ENCODE results near the gene MED12L. TPM values are rescaled to one million over a fixed set of nuclear protein-coding genes. Genes with fewer than 3 reads are reported as not detected.

MED12L gene
- total RNA-seq, 1 experiment from 2014 or later, result 6.4 TPM

DNA sequence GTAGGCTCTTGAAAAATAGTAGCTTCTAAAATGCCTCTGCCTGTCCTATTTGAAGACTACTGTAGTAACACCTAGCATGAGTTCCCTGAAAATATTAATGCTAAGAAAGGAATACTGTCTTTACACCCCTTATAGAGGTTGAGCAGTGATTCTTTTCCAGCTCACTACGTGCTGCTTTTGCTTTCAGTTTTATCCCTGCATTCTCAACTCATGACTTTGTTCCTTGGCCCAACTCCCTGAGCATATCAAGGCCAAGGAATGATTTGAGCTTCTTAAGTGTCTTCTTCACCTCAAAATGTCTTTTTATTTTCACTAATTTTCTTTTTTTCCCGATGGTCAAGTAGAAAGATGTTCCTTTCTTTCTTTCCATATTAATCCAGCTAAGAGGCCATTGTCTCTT, 260.4 kb downstream of the MED12L start:
- Histone ChIP-seq H3K4me2 (ENCODE audit: low read length) (no peak overlapping the region), H3K27ac (ENCODE audit: low read depth, low read length) (no peak overlapping the region), H3K9me2 (ENCODE audit: insufficient read depth) (no peaks in the 10 kb centered on the region), H2AFZ (ENCODE audit: low read depth, low read length, poor library complexity, severe bottlenecking) (no peak overlapping the region), H3K27me3 (ENCODE audit: insufficient read depth, low read length) (no peaks in the 10 kb centered on the region), H3K79me2 (ENCODE audit: insufficient read depth, low read length) (no peaks in the 10 kb centered on the region), H3K4me1 (ENCODE audit: control insufficient read depth in 1 of 2, insufficient read depth in 2 of 2, low read length in 2 of 2) (no peaks in the 10 kb centered on the region), H3K9me3 (ENCODE audit: control insufficient read depth in 1 of 2, insufficient read depth in 1 of 2, low read depth in 1 of 2, low read length in 2 of 2) (no peaks in the 10 kb centered on the region), H3K4me3 (replicated peaks in 1 of 2; ENCODE audit: low read depth in 1 of 2, low read length in 2 of 2) (no peak overlapping the region), H3K36me3 (ENCODE audit: control insufficient read depth in 1 of 2, insufficient read depth in 2 of 2, low read length in 2 of 2) (no peaks in the 10 kb centered on the region), H3K9ac (ENCODE audit: low read length) (no peak overlapping the region), H4K20me1 (ENCODE audit: insufficient read depth) (no peaks in the 10 kb centered on the region)
- ATAC-seq, result no peak
- no TSS peak for BruUV-seq (replicated peaks)
- ChIA-PET RAD21 (ENCODE audit: low non-redundant PET in 1 of 2, low total read pairs in 2 of 2, uncharacterized antibody in 2 of 2, unreplicated experiment in 2 of 2) (no interaction called here), POLR2A (no interaction called here), CTCF (interaction anchor here (1.4 kb wide), 1 partner anchor 18 kb away, joined by 3 read pairs; no protein-coding TSS in a partner anchor)
- no peak for TF ChIP-seq EGR1 (IDR thresholded peaks at IDR 0.05; ENCODE audit: low read depth)
- TF ChIP-seq, protein P1, sequence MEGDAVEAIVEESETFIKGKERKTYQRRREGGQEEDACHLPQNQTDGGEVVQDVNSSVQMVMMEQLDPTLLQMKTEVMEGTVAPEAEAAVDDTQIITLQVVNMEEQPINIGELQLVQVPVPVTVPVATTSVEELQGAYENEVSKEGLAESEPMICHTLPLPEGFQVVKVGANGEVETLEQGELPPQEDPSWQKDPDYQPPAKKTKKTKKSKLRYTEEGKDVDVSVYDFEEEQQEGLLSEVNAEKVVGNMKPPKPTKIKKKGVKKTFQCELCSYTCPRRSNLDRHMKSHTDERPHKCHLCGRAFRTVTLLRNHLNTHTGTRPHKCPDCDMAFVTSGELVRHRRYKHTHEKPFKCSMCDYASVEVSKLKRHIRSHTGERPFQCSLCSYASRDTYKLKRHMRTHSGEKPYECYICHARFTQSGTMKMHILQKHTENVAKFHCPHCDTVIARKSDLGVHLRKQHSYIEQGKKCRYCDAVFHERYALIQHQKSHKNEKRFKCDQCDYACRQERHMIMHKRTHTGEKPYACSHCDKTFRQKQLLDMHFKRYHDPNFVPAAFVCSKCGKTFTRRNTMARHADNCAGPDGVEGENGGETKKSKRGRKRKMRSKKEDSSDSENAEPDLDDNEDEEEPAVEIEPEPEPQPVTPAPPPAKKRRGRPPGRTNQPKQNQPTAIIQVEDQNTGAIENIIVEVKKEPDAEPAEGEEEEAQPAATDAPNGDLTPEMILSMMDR (IDR thresholded peaks at IDR 0.05 in 2 of 3, conservative IDR thresholded peaks at IDR 0.05 in 1 of 3; ENCODE audit: borderline replicate concordance in 1 of 3, insufficient read depth in 1 of 3, low read depth in 2 of 3, low read length in 2 of 3), result no peak
- no peak for TF ChIP-seq EZH2phosphoT487 (IDR thresholded peaks at IDR 0.05; ENCODE audit: borderline replicate concordance)
- no peak for TF ChIP-seq ZFX (IDR thresholded peaks at IDR 0.05)
- TF ChIP-seq SP1 (IDR thresholded peaks at IDR 0.05; ENCODE audit: low read depth), result no peak
- no peak for TF ChIP-seq TCF7L2 (IDR thresholded peaks at IDR 0.05; ENCODE audit: borderline replicate concordance, extremely low read depth, insufficient read depth, insufficient read length)
- TF ChIP-seq JUND (IDR thresholded peaks at IDR 0.05), result no peak
- intact Hi-C loops (cut with micrococcal nuclease), result no loop called here
- DNase-seq (ENCODE audit: low read depth, low spot score), result no peak

DNA sequence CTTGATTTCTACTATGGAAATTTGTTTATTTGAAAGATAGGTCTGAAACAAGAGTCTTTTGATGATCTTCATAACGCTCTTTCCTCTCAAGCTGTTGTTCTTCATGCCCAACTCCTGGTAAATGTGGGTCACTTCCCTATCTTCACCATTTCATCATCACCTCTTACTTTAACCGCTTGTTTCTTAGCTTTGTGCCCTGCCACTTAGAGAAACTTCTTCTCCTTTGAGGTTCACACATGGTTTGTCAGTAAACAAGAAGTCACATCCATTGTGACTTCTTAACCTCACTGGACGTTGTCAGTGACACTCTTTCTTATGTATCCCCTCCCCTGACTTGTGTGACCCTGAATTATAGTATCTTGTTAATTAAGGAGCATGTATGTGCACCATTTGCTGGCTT, 260.8 kb downstream of the MED12L start:
- no TSS peak for BruUV-seq (replicated peaks)
- DNase-seq (ENCODE audit: low read depth, low spot score) (no peak), ATAC-seq (no peak)
- Histone ChIP-seq H3K4me1 (ENCODE audit: control insufficient read depth in 1 of 2, insufficient read depth in 2 of 2, low read length in 2 of 2) (no peaks in the 10 kb centered on the region), H3K4me3 (replicated peaks in 1 of 2; ENCODE audit: low read depth in 1 of 2, low read length in 2 of 2) (no peak overlapping the region), H3K79me2 (ENCODE audit: insufficient read depth, low read length) (no peaks in the 10 kb centered on the region), H3K27ac (ENCODE audit: low read depth, low read length) (no peak overlapping the region), H3K9ac (ENCODE audit: low read length) (no peak overlapping the region), H3K36me3 (ENCODE audit: control insufficient read depth in 1 of 2, insufficient read depth in 2 of 2, low read length in 2 of 2) (no peaks in the 10 kb centered on the region), H3K27me3 (ENCODE audit: insufficient read depth, low read length) (no peaks in the 10 kb centered on the region), H4K20me1 (ENCODE audit: insufficient read depth) (no peaks in the 10 kb centered on the region), H3K9me3 (ENCODE audit: control insufficient read depth in 1 of 2, insufficient read depth in 1 of 2, low read depth in 1 of 2, low read length in 2 of 2) (no peaks in the 10 kb centered on the region), H3K9me2 (ENCODE audit: insufficient read depth) (no peaks in the 10 kb centered on the region), H2AFZ (ENCODE audit: low read depth, low read length, poor library complexity, severe bottlenecking) (no peak overlapping the region), H3K4me2 (ENCODE audit: low read length) (no peak overlapping the region)
- ChIA-PET CTCF (interaction anchor here (1.4 kb wide), 1 partner anchor 19 kb away, joined by 3 read pairs; no protein-coding TSS in a partner anchor), POLR2A (no interaction called here), RAD21 (ENCODE audit: low non-redundant PET in 1 of 2, low total read pairs in 2 of 2, uncharacterized antibody in 2 of 2, unreplicated experiment in 2 of 2) (no interaction called here)
- intact Hi-C loops (cut with micrococcal nuclease), result no loop called here
- no peak for TF ChIP-seq EZH2phosphoT487 (IDR thresholded peaks at IDR 0.05; ENCODE audit: borderline replicate concordance)
- TF ChIP-seq, protein P1 (IDR thresholded peaks at IDR 0.05 in 2 of 3, conservative IDR thresholded peaks at IDR 0.05 in 1 of 3; ENCODE audit: borderline replicate concordance in 1 of 3, insufficient read depth in 1 of 3, low read depth in 2 of 3, low read length in 2 of 3), result no peak
- TF ChIP-seq, protein P2, sequence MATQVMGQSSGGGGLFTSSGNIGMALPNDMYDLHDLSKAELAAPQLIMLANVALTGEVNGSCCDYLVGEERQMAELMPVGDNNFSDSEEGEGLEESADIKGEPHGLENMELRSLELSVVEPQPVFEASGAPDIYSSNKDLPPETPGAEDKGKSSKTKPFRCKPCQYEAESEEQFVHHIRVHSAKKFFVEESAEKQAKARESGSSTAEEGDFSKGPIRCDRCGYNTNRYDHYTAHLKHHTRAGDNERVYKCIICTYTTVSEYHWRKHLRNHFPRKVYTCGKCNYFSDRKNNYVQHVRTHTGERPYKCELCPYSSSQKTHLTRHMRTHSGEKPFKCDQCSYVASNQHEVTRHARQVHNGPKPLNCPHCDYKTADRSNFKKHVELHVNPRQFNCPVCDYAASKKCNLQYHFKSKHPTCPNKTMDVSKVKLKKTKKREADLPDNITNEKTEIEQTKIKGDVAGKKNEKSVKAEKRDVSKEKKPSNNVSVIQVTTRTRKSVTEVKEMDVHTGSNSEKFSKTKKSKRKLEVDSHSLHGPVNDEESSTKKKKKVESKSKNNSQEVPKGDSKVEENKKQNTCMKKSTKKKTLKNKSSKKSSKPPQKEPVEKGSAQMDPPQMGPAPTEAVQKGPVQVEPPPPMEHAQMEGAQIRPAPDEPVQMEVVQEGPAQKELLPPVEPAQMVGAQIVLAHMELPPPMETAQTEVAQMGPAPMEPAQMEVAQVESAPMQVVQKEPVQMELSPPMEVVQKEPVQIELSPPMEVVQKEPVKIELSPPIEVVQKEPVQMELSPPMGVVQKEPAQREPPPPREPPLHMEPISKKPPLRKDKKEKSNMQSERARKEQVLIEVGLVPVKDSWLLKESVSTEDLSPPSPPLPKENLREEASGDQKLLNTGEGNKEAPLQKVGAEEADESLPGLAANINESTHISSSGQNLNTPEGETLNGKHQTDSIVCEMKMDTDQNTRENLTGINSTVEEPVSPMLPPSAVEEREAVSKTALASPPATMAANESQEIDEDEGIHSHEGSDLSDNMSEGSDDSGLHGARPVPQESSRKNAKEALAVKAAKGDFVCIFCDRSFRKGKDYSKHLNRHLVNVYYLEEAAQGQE (IDR thresholded peaks at IDR 0.05; ENCODE audit: low read depth), result no peak
- TF ChIP-seq SP1 (IDR thresholded peaks at IDR 0.05; ENCODE audit: low read depth), result no peak
- TF ChIP-seq JUND (IDR thresholded peaks at IDR 0.05), result no peak
- TF ChIP-seq SRF (IDR thresholded peaks at IDR 0.05; ENCODE audit: low read depth), result no peak
- TF ChIP-seq FOSL1 (IDR thresholded peaks at IDR 0.05; ENCODE audit: low read depth), result no peak
- TF ChIP-seq, protein P3, sequence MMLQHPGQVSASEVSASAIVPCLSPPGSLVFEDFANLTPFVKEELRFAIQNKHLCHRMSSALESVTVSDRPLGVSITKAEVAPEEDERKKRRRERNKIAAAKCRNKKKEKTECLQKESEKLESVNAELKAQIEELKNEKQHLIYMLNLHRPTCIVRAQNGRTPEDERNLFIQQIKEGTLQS (IDR thresholded peaks at IDR 0.05), result no peak
- no peak for TF ChIP-seq ELF1 (IDR thresholded peaks at IDR 0.05; ENCODE audit: borderline replicate concordance, low read depth)
